ENCODE data around the gene CCM2.

Gene CCM2

DNA sequence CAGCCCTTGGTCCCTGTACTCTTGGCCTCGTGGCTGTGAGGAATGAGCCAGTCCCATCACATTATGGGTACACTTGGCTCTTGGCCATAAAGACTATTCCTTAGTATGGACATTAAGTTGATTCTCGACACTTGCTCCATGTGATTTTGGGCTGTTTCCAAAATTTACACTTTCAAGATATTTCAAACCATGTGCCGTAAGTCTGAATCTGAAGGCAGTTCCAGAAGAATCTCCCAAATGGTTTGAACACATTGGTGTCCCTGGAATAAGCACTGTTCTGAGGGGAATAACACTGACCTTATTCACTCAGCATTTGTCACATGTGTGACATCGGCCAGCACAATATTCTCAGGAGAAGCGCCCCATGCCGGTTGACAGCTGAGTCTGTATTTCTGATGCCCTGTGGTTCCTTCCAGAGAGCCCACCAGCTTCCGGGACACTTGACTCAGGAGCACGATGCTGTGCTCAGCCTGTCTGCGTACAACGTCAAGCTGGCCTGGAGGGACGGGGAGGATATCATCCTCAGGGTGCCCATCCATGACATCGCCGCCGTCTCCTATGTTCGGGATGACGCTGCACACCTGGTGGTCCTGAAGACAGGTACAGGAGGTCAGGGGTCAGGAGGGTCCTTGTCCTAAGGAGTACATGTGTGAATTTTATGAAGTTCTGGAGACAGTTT, 64.2 kb downstream of the CCM2 start:
- DNase-seq (ENCODE audit: low read depth in 1 of 2, low spot score in 1 of 2) = no peak

DNA sequence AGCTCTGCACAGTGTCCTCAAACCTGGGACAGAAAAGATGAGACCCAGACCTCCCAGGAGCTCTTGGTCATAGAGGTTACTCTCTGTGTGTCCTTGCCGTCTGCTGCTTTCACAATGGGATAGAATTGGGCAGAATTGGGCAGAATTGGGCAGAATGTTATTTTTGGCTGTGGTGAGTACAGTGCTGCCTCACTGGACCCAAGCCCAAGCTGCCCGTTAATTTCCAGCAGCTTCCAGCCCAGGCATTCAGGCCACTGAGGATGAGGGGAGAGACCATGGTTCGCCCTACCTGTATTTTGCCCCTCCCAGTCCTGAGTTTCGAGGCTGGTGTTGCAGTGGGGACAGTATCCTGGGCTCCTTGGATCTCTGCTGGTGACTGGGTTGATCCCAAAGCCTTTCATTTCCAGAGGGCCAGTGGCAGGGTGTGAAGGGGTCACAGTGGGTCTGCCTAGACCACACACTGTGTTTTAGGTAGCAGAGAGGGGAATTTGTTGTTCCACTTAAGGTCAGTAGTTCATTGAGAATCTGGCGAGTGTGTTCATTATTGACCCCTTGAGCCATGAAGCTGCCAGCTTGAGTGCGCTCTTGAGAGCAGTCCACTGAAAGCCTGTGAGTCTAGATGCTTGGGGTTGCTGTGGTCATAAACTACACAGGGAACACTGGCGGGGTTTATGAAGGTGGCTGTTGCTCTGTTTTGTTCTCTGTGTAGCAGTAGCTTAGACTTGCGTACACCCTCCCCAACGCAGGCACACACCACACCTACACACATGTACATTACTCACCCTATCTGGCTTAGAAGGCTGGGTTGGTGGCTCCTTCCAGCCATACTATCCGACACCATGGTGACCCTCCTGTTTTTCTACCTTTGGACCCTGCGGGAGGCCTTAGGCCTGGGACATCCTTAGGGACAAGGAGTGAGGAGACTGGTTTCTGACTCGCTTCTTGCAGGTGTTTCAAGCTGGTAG, 65.3 kb downstream of the CCM2 start:
- DNase-seq (ENCODE audit: low read depth in 1 of 2, low spot score in 1 of 2) = no peak

- no peak for DNase-seq (ENCODE audit: low read depth in 1 of 2, low spot score in 1 of 2)
These were observed 66.4 kb downstream of the CCM2 start for GRCh38 chr7:45066409-45066808.

DNA sequence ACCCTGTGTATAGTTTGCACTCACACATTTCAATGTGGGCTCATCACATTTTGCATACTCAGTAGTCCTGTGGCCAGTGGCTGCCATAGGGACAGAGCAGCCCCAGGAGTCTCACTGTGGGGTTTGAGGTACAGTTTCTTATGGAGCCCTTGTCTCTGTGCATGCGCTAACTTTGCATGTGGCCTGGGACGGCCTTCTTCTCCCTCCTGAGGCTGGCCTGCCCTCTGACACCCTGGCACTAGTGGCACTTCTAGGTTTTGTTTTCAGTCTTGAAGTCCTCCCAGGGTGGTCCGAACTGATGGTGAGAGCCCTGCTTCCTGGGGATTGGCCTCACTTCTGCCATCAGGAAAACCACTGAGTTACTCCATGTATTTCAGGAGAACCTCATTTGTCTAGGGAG, 67.6 kb downstream of the CCM2 start:
- no peak for DNase-seq (ENCODE audit: low read depth in 1 of 2, low spot score in 1 of 2)

- DNase-seq (ENCODE audit: low read depth in 1 of 2, low spot score in 1 of 2) = no peak
These were observed 68.4 kb downstream of the CCM2 start for GRCh38 chr7:45068236-45069023.

DNA sequence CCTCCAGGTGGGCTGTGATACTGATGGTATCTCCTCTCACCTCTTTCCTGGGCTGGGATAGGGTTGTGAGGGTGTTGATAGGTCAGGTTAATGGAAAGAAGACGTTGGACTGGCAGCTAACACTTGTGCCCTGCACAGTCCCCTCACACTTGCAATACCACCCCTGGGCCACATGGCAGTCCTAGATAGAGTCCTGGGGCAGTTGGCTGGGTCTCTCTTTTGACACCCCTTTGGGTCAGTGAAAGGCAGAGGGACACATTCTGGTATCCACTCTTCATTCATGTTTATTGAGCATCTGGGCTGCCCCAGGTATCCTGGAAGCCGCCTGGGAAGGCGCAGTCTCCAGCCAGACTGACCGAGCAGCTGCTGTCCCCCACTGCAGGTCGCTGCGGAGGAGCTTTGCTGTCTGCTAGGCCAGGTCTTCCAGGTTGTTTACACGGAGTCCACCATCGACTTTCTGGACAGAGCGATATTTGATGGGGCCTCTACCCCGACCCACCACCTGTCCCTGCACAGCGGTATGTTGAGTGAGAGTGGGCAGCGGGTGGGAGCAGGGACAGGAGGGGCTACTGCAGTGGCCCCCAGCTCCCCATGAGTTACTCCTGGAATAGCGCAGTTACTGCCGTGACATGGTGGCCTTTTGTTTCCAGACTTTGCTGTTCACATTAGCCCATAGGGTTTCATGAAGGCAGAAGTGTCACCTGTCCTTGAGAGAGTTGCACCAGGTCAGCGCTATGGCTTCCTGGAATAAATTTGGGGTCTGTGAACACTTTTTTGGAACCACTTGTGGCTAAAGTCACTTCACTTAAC, 69.6 kb downstream of the CCM2 start:
- DNase-seq (ENCODE audit: low read depth in 1 of 2, low spot score in 1 of 2) = no peak

DNA sequence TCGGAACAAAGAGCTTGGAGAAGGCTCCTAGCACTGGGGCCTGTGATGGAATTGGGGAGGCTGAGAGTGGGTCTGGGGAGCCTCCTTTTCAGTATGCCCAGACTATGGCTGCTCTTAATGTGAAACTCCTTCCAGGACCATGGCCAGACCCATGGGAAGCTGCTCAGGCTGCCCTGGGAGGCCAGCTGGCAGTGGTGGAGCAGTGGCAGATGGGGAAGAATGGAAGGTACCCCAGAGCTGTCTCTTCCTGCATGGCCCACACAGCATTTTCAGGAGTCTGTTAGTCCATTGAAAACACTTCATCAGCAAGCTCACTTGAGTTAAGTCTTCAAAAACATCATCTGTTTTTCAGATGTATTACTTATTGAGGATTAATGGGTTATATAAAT, 70.2 kb downstream of the CCM2 start:
- DNase-seq (ENCODE audit: low read depth in 1 of 2, low spot score in 1 of 2) = no peak

GRCh38 chr7:45071528-45071927, 71.5 kb downstream of the CCM2 start:
- no peak for DNase-seq (ENCODE audit: low read depth in 1 of 2, low spot score in 1 of 2)

- DNase-seq (ENCODE audit: low read depth in 1 of 2, low spot score in 1 of 2) = no peak
These were observed 72.4 kb downstream of the CCM2 start for GRCh38 chr7:45072131-45073030.

DNA sequence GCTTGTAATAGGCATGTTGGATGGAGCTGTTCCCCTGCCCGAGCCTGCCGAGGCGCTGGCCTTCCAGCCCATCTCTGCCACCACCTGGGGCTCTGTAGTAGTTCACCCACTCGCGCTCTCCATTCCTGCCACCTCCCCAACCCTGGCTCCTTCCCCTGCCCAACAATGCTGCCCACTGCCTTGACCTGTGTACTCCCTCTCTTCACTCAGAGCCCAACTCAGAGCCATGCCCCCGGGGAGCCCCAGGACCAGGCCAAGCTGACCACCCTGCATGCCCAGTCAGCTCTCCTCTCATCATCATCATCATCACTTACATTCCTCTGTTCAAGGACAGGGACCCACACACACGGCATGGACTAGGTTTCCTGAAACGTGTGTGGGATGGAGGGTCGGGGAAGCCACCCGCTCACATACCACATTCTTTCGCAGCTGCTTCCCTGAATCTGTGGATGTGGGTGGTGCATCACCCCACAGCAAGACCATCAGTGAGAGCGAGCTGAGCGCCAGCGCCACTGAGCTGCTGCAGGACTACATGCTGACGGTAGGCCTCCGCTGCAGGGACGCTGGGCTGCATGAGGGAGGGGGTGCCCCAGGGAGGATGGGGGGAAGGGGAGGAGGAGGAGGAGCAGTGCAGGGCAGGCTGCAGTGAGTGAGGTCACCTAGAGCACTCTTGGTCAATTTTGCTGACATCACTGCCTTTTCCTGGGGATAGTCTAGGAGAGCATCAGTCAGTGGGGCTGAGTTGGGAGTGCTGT, 73.2 kb downstream of the CCM2 start:
- no peak for DNase-seq (ENCODE audit: low read depth in 1 of 2, low spot score in 1 of 2)

GRCh38 chr7:45073786-45074527, 74.0 kb downstream of the CCM2 start:
- DNase-seq (ENCODE audit: low read depth in 1 of 2, low spot score in 1 of 2) = no peak

GRCh38 chr7:45074528-45075354, 74.7 kb downstream of the CCM2 start:
- no peak for DNase-seq (ENCODE audit: low read depth in 1 of 2, low spot score in 1 of 2)

DNA sequence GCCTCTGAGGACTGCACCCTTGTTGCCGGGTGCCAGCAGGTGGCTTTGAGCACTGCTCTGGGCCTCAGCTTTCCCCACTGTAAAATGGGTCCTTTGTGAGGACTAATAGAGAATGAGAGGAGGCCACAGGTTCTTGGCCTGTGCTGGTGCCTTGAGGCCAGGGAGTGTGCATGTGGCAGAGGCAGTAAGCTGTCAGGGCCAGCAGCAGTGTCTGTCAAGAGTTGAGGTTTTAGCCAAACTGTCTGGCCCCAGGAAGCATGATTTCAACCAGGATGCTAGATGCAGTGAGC, 75.3 kb downstream of the CCM2 start:
- no peak for DNase-seq (ENCODE audit: low read depth in 1 of 2, low spot score in 1 of 2)

- DNase-seq (ENCODE audit: low read depth in 1 of 2, low spot score in 1 of 2) = no peak
These were observed 76.1 kb downstream of the CCM2 start for GRCh38 chr7:45075871-45076796.

DNA sequence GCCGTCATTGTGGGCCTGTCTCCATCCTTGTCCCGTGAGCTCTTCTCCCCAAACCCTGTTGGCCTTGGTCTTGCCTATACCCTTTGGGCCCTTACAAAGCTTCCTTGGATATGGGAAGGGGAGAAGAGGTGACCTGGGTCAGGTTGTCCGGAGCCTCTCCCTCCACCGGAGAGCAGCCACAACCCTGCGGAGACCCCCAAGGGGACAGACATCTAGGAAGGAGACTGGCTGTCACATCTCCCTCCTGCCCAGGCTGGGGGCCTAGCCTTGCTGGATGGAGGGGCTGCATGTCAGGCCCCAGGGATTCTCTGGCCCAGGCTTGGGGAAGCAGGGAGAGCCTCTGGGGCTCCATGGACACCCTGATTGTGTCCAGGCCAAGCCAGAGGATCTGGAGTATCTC, 76.9 kb downstream of the CCM2 start:
- no peak for DNase-seq (ENCODE audit: low read depth in 1 of 2, low spot score in 1 of 2)

DNA sequence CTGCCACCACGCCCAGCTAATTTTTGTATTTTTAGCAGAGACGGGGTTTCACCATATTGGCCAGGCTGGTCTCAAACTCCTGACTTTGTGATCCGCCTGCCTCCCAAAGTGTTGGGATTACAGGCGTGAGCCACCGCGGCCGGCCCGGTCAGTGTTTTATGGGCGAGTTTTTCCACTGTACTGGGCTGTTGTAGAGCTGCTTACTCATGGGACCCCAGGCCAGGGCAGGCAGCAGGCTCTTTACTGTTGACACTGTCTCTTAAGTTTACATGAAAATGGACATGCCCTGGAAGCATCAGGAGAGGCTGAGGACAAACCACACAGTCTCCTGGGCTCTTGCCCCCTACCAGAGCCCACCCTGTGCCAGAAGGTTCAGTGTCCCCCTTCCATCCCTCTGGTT, 77.6 kb downstream of the CCM2 start:
- DNase-seq (ENCODE audit: low read depth in 1 of 2, low spot score in 1 of 2) = no peak

Measured in stimulated activated CD4-positive, alpha-beta T cell treated with anti-CD3 and anti-CD28 coated beads, Interleukin-15, amount 100 ng/mL, for 1 hour (primary cell).